Ecto neural progenitor cell (in vitro differentiated cells): Measurements from ENCODE around the gene WWC2.
"Not testable (repeated sequence)": the region's sequence is repeated elsewhere in the genome, so short reads cannot be mapped to it uniquely, and the experiment has no call there.

Source experiments
- DNase-seq: peaks from one replicate; pipeline ENCODE4 v3.0.0-alpha.2; 2018; ENCODE audit warnings: low spot score

The WWC2 gene

DNA sequence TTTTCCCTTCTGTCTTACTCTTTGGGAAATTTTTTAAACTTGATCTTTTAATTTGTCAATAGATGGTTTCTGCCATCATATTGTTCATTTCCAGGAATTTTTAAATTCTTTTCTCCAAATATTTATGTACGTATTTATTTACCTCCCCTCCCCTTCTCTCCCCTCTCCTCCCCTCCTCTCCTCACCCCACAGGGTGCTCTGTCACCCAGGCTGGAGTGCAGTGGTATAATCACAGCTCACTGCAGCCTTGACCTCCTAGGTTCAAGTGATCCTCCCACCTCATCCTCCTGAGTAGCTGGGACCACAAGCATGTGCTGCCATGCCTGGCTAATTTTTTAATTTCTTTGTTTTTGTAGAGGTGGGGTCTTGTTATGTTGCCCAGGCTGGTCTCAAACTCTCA is 73.8 kb downstream of the WWC2 start:
- DNase-seq = no peak

DNA sequence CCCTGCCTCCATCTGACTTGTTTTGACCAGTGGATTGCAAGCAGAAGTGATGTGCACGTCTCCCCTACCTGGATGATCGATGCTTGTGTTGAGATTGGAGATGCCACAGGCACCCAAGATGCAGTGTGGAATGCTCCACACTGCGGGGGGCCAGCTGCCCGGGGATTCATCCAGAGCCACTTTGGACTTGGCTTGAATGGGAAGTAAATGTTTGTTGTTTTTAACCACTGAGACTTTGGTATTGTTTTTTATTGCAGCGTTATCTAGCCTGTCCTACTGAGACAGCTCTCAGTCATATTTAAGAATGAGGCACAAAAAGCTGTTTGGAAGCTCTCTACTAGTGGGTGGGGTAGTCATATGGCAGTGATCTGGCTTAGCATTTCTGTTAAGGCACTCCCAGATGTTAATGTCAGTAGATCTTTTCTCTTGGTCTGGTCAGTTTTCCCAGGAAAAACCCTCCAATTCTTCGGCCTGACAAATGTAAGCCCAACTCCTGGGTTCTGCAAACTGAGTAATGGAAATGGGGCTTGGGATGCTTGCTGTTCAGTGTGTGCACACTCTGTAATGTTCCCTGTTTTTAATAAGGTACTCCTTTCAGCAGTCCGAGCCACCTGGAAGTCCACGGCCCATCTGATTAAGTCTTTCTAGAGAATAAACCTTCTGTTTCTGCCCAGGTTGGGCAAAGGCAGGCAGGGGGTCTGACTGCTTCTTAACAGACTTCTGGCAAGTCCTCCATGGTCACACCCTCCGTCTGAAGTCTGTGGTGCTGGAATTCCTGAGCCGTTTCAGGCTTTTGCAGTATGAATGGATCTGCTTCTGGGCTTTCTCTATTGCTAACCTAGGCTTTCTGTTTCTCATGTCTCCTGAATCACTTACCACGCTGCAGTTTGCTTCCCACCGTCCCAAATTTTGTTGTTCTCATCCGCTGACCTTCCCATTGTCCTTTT is 74.8 kb downstream of the WWC2 start:
- no peak for DNase-seq

DNA sequence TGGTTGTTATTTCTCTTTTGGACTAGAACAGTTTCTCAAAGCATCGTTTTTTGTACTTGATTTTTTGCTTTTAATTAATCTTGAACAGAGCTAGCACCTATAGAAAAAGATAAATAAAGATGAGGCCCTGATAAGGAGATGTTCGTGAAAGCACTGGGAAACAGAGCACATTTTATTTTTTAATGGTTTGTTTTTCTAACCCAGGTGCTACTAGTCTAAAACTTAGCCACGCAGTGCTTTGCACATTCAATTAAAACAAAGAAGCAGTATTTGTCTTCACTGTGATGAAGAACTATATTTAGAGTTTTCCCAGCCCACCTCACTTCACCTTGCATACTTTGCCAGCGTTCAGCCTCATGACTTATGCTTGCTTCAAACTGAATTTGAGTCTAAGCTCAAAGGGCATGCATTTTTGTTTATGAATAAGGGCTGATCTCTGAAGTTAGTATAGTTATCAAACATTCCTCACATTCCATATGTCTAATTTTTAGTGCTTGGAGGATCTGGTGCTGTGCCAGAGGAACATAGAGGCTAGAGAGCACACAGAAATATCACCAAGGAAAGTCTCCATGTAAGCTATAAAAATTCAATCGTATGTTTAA is 76.7 kb downstream of the WWC2 start:
- DNase-seq = no peak

- DNase-seq = no peak
These were observed 77.9 kb downstream of the WWC2 start for GRCh38 chr4:183177001-183177400.

DNA sequence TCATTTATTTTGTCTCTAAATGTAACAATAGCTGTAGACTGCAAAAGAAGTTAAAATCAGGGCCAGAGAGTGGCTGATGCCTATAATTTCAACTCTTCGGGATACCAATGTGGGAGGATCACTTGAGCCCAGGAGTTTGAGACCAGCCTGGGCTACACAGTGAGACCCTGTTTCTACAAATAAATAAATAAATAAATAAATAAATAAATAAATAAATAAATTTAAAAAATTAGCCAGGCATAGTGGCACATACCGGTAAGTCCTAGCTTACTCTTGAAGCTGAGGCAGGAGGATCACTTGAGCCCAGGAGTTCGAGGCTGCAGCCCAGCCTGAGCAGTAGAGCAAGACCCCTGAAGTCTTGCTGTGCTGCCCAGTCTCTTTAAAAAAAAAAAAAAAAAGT is 79.1 kb downstream of the WWC2 start:
- no peak for DNase-seq

- DNase-seq = no peak
These were observed 81.0 kb downstream of the WWC2 start for GRCh38 chr4:183180096-183180495.

DNA sequence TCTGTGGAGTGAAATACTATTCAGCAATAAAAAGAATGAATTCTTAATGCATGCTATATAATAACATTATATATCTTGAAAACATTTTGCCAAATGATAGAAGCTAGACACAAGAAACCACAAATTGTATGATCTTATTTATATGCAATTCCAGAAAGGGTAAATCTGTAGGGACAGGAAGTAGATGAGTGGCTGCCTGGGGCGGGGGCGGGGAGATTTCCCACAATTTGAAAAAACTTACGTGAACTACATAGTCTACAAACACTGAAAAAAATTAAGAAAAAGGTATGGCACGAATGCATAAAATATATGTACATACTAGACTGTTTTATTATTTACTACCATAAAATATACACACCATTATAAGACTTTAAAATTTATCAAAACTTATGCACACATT is 81.6 kb downstream of the WWC2 start:
- DNase-seq = no peak

- no peak for DNase-seq
These were observed 82.0 kb downstream of the WWC2 start for GRCh38 chr4:183181081-183181480.

- DNase-seq = peak; percentile 67
These were observed 84.0 kb downstream of the WWC2 start for GRCh38 chr4:183182873-183183725.

DNA sequence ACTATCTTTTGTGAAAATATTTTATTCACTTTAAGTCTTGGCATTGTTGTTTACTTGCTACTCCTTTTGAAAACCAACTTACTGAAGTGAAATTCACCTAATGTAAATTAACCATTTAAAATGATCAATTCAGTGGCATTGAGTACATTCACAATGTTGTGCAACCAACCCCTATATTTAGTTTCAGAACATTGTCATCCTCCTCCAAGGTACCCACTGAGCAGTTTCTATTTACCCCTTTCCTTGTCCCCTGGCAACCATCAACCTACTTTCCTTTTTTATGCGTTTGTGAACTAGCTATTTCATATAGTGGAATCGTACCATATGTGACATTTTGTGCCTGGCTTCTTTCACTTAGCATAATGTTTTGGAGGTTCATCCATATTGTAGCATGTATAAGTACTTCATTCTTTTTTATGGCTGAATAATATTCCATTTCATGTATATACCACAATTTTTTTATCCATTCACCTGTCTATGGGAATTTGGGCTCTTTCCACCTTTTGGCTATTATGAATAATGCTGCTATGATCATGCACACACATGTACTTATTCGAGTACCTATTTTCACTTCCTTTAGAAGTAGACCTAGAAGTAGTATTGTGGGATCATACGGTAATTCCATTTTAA is 85.0 kb downstream of the WWC2 start:
- no peak for DNase-seq

DNA sequence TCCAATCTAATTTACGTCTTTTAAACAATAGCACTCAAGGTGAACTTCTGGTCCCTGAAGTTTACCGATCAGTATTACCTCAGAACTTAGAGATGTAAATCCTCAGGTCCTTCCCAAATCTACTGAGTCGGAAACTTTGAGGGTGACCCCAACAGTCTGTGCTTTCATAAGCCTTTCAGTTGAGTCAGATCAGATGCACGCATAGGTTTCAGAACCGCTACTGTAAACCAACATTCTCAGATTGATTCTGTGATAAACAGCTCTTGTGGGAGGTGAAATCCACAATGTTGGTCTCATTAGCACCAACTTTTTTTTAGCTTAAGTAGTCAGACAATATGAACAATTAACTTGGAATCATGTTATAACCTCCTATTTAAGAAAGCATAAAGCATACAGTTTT is 86.0 kb downstream of the WWC2 start:
- no peak for DNase-seq

DNA sequence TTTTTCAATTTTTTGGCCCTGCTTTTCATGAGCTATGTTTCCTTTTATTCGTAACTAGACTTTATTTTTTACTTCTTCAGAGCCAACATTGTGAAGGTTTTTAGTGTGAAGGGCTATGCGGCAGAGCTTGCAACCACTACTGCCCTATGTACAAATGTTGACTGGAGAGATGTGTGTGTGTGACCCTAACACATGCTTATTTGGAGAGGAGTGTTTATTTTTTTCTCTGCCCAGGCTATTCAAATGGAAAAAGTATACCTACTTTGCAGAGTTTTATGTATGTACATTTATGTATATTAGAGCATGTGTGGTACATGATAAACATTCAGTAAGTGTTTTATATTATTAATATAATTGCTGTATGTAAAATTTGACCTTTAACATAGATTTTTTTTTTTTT is 86.5 kb downstream of the WWC2 start:
- no peak for DNase-seq

- no peak for DNase-seq
These were observed 87.8 kb downstream of the WWC2 start for GRCh38 chr4:183186813-183187212.

DNA sequence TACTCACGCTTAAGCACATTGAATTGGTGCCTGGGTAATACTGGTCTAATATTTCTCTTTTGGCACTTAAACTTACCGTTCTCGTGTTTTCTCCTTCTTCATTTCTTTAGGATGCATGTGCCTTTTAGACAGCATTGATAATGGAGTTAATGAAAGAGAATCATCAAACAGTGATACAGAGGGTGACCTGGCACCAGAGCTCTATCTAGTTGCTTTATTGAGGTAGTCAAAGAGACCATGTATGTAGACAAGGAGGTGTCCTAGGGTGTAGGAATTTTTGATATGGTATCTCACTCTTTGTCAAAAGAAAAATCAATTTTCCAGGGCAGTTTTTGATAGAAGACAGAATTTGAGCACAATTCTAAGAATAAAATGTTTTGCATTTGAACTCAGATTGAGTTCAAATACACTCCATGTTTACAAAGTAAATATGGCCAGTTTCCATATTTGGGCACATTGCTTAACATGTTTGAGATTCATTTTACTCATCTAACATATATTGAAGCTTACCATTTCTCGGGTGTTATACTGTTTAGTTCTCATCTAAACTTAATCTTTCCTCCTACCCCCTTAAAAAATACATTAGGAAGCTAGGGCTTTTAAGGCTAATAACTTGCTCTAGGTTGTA is 92.0 kb downstream of the WWC2 start:
- DNase-seq = no peak

DNA sequence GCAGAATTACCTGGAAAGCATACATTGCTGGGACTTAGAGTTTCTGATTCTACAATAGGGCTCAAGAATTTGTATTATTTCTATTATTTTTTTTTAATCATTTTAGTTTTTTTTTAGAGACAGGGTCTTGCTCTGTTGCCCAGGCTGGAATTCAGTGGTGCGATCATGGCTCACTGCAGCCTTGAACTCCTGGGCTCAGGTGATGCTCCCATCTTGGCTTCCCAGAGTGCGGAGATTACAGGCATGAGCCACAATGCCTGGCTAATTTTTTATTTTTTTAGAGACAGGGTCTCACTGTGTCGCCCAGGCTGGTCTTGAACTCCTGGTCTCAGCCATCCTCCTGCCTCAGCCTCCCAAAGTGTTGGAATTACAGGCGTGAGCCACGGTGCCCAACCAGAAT is 92.6 kb downstream of the WWC2 start:
- no peak for DNase-seq

GRCh38 chr4:183192571-183192970 is 93.5 kb downstream of the WWC2 start:
- no peak for DNase-seq

DNA sequence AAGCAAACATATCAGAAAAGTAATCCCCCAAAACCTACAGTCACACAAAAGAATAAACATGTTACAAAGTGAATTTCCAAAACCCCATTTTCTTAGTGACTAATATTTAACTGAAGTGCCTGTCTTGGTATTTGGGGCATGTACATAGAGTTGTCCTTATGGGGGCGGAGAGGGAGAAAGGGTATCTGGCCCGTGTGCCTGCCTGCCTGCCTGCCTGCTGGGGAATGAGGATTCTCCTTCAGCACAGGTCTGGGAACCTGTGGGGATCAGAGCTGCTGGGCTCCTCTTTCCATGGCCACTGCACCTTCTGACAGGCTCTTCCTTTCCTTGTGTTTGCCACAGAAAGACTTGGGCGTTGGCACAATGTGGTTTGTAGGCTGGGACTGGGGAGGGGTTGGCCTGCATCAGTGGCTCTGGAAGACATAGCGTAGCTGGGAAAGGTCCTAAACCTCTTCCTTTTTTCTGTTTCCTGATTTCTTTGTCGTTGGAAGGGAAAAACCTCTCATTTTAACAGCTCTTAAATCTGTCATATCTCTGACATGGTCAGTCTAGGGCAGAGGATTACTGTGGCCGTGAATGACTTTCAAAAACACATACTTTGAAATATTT is 94.8 kb downstream of the WWC2 start:
- DNase-seq = not testable (repeated sequence)

- no peak for DNase-seq
These were observed 96.5 kb downstream of the WWC2 start for GRCh38 chr4:183195534-183195933.

GRCh38 chr4:183197140-183197539 is 98.1 kb downstream of the WWC2 start:
- no peak for DNase-seq

GRCh38 chr4:183200453-183200852 is 101.4 kb downstream of the WWC2 start:
- DNase-seq = no peak

DNA sequence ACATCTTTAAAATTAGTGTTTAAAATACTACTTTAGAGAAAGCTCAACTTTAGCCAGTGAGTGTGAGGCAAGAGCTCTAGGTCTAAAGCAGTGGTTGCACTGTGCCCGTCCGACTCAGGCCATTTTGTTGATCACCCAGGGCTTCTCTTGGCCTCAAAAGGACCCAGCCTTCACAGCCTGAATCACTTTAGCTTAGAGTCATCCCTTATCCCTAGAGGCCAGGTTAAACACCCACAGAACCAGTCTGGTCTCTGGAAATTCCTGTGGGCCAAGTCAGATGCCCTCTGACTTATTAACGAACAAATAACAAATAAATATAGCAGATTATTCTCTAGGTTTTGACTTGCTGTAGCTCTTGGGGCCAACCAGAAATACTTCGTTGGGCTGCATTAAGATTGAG is 102.3 kb downstream of the WWC2 start:
- DNase-seq = no peak
